ENCODE results near the gene ETV5.
A peak's percentile ranks its signal among the peaks of the same experiment; 100 is the strongest.
"Not testable (repeated sequence)": the region's sequence is repeated elsewhere in the genome, so short reads cannot be mapped to it uniquely, and the experiment has no call there.

The ETV5 gene

GRCh38 chr3:186021673-186022362, 87.1 kb downstream of the ETV5 start:
- DNase-seq (ENCODE audit: low read depth) = peak; percentile 93

GRCh38 chr3:186021250-186021649, 87.6 kb downstream of the ETV5 start:
- DNase-seq (ENCODE audit: low read depth) = not testable (repeated sequence)

DNA sequence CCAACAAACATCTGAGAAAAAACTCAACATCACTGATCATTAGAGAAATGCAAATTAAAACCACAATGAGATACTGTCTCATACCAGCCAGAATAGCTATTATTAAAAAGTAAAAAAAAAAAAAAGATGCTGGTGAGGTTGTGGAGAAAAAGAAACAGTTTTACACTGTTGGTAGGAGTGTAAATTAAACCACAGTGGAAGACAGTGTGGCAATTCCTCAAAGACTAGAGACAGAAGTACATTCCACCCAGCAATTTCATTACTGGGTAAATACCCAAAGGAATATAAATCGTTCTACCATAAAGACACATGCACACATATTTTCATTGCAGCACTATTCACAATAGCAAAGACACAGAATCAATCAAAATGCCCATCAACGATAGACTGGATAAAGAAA, 89.6 kb downstream of the ETV5 start:
- DNase-seq (ENCODE audit: low read depth) = not testable (repeated sequence)

GRCh38 chr3:186014866-186015265, 94.0 kb downstream of the ETV5 start:
- no peak for DNase-seq (ENCODE audit: low read depth)

DNA sequence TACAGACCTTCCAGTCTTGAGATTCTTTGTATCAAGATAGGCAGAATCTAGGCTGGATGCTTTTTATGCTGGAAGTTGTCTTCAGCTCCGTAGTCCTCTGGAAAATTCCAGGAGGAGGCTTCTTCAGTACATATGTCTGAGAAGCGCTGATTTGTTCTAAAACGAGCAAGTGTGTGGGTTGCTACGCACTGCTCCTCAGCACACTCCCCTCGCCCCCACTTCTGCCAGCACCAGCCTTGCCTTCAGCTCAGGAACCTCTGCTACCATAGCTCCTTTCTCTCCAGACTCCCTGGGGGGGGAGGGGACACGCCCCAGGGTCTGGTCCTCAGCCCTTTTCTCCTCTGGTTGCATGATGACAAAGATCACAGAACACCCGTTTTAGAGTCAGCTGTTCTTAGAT, 95.6 kb downstream of the ETV5 start:
- DNase-seq (ENCODE audit: low read depth) = no peak

GRCh38 chr3:186012137-186012536, 96.8 kb downstream of the ETV5 start:
- no peak for DNase-seq (ENCODE audit: low read depth)

DNA sequence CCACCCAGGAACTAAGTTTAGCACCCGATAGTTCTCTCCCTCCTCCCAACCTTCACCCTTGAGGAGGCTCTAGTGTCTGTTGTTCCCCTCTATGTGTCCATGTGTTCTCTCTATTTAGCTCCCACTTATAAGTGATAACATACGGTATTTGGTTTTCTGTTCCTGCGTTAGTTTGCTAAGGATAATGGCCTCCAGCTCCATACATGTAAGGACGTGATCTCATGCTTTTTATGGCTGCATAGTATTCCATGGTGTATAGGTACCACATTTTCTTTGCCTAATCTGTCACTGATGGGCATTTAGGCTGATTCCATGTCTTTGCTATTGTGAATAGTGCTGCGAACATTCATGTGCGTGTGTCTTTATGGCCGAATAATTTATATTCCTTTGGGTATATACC, 104.2 kb downstream of the ETV5 start:
- DNase-seq (ENCODE audit: low read depth) = no peak

DNA sequence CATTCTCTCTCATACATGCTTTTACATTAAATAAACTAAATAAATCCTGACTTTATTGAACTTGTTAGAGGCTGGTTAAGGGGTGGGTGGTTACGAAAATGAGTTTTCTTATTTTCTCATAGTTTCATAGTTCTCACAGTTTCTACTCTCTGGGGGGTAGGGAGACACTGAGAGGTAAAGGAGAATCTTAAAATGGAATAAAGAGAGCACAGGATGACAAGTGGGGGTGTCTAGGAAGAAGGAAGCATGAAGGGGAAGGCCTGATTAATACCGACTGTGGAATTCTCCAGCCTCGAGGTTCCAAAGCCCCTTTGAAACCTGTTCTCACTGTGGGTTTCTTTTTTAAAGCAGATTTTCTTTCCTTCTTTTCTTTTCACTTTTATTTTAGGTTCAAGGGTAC, 104.7 kb downstream of the ETV5 start:
- no peak for DNase-seq (ENCODE audit: low read depth)

DNA sequence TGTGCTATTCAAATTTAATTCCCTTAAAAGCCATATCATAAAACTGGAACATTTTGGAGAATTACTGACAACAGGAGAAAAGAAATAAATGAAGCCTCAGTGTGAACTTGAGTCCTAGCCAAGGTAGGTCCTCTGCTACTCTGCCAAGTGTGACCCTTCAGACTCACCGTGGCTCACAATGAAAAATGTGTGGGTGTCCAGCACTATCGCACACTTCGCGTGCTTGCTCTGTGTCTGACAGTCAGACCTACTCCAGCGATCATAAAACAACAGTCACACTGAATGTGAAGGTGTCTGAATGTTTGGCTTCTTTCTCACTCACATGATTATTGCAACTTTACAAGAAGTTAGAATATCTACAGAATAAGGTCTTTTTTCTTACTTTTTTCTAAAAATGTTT, 105.3 kb downstream of the ETV5 start:
- no peak for DNase-seq (ENCODE audit: low read depth)

DNA sequence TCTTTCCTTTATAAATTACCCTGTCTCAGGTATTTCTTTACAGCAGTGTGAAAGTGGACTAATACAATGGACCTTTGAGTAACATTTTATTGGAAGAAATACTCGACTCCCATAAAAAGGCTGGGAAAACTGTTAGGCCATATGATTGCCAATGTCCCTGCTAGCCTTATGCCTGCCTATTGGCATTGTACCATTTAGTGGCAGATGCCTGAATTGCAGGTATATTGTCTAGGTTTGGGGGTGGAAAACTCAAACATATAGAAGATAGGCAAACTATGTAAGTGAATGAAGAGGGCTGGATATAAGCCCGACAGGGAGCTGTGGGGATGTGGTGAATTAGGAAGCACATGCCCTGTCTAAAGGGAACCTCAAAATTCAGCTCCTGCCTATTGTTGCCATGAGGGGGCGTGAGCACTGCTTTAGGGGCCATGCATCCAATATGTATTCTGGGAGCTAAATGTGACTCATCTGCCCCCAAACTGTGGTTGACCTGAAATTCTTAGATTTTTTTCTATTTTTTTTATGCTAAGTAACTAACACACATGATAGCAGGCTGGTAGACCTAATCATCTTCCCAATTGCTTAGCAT, 105.9 kb downstream of the ETV5 start:
- DNase-seq (ENCODE audit: low read depth) = no peak

DNA sequence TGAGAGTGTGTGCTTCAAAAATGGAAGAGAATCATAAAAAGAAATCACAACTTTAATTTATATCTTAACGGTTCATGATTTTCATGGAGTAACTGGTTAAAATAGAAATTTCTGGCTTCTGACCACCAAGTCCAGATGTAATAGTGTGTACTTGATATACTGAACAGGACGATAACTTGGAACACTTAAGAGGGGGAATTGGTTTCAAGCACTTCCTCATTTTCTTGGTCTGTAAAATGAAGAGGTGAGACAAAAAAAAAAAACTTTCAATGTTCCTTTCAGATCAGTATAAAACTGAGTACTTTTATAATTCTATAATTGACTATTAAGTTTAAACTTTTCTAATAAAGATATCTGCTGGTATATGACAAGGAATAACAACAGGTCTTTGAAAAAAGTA, 107.0 kb downstream of the ETV5 start:
- DNase-seq (ENCODE audit: low read depth) = no peak

DNA sequence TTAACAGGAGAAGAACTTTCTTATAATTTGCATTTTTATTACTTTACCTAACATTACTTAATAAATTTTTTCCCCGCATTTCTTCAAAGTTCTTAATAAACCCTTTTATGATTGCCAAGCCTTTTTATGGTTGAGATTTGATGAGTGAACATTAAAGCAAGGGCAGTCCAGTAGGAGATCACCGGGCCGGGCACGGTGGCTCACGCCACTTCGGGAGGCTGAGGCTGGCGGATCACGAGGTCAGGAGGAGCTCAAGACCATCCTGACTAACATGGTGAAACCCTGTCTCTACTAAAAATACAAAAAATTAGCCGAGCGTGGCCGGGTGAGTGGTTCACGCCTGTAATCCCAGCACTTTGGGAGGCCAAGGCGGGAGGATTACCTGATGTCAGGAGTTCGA, 109.7 kb downstream of the ETV5 start:
- DNase-seq (ENCODE audit: low read depth) = no peak

GRCh38 chr3:185998136-185998535, 110.8 kb downstream of the ETV5 start:
- DNase-seq (ENCODE audit: low read depth) = no peak

DNA sequence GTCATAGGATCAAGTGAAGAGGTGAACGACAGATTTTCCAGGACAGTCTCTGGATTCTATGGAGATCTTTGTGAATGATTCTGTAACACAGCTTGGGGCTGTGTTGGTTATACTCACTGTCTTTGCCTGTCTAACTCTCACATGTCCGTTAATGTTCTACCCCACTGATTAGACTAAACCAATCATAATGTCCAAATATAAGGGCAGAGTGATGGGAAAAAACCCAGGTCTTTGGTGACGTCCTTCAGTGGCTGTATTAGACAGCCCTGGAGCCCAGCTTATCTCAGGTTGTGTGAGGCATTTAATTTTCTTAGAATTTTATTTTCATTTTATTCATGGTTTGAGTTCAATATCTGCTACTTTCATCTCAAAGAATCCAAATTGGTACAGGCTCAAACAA, 111.8 kb downstream of the ETV5 start:
- DNase-seq (ENCODE audit: low read depth) = no peak

All from GM04503 (cell line).